HG03159 (cell line): Measurements from ENCODE around the gene ALOX15B.
"Not testable (repeated sequence)": the region's sequence is repeated elsewhere in the genome, so short reads cannot be mapped to it uniquely, and the experiment has no call there.

ENCODE experiments used
- ATAC-seq: cut with Tn5 transposase; IDR thresholded peaks from one replicate; pipeline ENCODE4 v1.9.1; 2021; ENCODE audit warnings: mild to moderate bottlenecking, moderate library complexity; ENCODE audit not compliant: unreplicated experiment

ALOX15B gene

DNA sequence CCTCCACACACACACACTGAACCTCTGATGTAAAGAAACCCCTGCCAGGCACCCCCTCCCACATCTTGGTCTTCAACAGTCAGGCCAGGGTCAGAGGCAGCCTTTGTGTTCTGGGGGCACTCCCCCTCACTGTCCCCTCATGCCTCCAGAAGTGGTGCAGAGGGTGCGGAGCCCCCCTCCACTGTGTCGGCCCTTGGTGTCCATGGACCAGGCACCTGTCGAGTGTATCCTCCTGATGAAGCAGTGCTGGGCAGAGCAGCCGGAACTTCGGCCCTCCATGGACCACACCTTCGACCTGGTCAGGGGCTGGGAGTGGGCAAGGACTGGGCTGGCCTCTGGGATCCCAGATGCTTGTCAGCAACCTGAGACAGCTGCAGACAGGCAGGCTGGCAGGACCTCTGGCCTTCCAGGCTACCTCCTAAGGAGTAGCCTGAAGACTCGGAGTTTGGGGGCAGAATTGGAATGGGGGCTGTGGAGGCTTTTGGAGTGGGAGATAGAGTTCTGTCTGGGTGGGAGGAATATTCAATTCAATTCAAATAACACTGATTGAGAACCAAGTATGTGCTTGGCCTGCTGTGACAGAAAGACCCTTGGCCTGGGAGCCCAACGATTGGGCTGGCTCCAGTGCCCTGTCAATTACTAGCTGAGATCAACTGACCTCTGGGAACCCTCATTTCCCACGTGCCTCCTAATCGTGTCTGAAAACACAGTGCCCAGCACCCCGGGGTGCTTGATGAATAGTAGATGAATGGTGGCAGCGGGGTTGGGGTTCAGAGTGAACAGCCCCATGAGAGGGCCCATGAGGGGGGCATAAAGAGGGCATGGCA lies 24.9 kb upstream of the ALOX15B start:
- ATAC-seq: no peak

DNA sequence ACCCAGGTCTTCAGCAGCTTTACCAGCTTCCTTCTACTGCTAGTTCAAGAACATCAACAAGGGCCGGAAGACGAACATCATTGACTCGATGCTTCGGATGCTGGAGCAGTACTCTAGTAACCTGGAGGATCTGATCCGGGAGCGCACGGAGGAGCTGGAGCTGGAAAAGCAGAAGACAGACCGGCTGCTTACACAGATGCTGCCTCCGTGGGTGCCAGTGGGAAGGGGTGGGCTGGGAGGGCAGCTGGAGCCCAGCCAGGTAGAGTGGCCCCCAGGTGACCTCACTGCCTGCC lies 24.4 kb upstream of the ALOX15B start:
- no peak for ATAC-seq

DNA sequence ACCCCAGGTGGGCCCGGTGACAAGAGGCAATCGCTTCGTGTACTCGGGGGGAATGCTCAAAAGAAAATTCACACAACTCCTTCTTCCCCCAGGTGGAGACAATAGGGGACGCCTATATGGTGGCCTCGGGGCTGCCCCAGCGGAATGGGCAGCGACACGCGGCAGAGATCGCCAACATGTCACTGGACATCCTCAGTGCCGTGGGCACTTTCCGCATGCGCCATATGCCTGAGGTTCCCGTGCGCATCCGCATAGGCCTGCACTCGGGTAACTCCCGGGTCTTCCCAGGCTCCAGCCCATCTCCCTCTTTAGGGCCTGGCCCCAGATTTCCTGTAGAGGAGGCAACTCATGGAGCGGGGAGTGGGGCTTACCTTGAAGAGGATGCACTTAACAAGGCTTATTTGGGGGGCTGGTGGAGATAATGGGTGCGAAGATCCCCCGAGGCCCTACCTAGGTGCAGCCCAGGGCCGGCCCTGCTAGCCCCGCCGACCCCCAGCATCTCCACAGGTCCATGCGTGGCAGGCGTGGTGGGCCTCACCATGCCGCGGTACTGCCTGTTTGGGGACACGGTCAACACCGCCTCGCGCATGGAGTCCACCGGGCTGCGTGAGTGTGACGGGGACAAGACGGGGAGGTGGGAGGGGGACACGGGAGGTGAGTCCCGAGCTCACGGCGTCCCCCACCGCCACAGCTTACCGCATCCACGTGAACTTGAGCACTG lies 23.5 kb upstream of the ALOX15B start:
- no peak for ATAC-seq

DNA sequence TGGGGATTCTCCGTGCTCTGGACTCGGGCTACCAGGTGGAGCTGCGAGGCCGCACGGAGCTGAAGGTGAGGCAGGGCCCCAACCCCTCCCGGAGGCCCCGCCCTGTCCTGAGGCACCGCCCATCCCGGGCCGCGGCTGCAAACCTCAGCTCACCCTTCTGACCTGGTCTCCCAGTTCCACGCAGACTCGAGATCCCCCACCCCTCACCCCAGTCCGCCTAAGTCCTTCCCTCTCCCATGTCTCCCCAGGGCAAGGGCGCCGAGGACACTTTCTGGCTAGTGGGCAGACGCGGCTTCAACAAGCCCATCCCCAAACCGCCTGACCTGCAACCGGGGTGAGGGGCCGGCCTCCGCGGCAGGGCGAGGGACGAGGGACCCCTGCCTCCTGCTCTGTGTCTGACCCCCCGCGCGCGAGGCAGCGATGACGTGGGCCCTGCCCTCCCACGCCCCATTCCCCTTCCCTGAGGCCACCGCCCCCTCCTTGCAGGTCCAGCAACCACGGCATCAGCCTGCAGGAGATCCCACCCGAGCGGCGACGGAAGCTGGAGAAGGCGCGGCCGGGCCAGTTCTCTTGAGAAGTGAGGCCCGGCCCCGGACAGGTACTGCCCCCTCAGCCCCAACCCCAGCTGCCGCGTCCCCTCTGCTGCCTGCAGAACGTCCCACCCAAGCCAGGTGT lies 22.8 kb upstream of the ALOX15B start:
- no peak for ATAC-seq

DNA sequence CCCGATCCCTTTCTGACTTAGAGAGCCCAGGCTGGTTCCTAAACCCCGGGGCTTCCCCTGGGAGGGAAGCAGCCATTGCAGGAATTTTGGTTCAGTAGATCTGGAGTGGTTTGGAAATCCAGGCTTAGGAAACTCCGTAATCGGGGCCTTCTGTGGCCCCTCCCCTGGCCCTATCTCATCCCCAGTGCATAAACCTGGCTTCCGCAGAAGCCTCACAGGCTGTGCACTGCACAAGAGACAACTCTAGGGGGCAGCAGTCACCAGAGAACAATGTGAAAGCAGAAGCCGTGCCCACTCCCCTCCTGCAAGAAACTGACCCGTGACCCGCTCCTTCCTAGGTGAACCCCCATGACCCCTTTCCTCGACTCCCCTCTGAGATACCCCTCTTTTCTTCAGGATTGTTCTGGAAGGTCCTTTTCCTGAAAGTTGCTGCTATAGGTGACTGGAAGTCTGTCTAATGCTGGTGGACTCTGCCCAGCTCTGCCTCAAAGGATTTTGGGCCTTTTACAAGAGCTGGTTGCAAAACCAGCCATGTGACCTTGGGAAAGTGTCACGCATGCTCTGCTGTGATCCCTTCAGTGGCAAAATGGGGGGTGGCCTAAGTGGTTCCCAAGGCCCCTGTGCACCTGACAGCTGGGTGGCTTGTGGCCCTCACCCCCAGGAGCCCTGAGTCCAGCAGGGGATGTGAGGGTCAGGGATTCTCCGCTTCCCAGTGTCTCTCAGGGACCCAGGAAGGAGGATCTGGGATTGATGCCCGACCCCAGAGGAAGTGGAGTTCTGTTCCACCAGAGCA lies 22.0 kb upstream of the ALOX15B start:
- ATAC-seq: no peak

DNA sequence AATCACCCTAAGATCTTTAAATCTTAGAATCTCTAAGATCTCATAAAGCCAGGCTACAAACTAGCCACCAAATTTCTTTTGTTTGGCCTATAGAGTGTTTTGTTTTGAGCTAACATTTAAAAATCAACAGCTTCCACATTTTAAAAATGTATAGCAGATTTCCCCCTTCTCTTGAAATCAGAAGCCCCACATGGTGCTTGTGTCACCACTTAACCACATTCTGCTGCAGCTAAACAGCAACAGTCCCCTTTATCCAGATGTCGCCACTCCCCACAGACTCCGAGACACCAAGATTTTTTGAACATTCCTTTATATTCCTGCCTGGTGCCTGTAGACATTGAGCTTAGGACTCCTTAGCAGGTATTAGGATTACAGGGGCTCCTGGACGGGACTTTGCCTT lies 20.4 kb upstream of the ALOX15B start:
- no peak for ATAC-seq

DNA sequence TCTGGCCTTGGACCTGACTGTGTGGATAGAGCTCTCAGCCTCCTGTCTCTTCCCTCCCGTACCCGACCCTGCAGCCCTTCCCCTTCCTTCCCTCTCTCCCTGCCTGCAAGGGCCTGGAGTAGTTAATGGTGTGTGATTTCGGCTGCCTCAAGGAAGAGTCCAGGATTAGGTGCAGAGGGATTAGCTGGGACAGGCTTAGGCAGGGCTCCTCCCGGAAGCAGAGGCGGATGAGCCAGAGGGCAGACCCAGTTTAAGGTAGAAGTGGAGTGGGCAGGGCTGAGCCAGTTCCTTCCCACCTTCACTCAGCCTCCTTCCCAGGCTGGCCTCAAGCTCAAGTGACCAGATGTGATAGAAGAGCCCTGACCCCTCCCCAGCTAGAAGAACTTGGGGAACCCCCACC lies 19.7 kb upstream of the ALOX15B start:
- ATAC-seq: no peak

DNA sequence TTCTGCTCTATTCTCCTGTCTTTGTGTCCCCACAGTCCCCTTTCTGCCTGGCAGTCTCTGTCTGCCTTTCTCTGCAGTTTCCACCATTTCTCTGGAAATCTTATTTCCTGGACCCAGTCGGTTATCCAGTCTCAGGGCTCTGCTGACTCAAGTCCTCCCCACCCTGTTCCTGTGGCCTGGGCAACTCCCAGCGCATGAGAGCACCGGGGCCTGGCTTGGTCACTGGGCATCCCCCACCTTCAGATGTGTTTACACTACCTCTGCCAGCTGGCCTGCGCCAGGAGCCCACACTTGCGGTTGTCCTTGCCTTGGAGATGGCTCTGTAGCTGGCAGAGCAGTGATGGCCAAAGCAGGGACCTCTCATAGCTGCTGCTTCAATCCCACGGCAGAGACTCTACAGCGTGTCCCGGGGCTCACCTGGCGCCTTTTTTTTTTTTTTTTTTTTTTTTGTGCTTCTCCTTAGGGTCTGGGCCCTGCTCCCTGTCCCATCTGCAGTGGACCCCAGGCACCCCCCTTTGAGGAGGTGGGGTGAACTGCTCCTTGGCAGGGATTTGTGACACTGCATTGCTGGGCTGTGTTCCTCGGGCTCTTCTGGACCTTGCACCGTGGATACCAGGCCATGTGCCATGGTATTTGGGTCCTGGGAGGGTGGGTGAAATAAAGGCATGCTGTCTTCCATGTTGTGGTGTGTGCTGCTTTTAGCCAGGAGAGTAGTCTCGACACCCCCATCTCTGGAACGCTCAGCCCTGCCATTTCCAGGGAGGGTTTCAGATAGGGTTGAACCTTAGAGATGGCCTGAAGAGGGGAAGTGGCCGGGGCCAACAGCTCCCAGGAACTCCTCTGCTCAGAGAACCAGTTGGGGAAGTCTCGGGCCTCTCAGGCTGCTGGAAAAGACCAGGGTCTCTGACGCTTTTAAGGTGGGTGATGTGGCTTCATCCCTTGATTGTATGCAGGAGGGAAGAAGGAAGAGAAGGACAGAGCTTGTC lies 18.9 kb upstream of the ALOX15B start:
- ATAC-seq: no peak

DNA sequence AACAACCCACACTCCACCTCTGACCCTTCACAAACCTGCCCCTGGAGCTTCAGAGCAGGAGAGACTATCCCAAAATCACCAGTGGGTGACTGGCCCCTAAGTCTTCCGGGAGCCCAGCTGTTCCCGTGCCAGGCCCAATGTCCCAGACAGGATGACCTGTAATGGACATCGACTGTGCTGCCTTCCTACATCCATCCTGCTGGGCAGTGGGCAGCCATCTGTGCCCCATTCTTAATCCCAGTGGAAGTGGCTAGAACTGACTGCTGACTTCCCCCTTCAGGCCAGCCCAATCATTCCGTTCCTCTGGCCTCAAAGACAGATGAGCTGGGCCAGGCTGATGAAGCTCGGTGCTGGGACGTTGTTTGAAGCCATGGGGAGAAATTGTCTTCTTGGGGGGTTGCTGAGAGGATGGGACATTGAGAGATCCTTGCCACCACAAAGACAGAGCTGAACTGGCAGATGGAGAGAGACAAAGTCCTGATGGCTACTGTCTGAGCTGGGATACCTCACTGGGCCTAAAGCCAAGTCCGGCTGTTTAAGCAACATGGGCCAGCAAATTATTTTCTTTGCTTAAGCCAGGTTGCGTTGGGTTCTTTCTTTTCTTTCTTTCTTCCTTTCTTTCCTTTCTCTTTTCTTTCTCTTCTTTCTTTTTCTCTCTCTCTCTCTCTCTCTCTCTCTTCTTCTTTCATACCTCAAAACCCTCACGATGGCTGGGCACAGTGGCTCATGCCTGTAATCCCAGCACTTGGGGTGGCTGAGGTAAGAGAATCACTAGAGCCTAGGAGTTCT lies 17.9 kb upstream of the ALOX15B start:
- no peak for ATAC-seq

DNA sequence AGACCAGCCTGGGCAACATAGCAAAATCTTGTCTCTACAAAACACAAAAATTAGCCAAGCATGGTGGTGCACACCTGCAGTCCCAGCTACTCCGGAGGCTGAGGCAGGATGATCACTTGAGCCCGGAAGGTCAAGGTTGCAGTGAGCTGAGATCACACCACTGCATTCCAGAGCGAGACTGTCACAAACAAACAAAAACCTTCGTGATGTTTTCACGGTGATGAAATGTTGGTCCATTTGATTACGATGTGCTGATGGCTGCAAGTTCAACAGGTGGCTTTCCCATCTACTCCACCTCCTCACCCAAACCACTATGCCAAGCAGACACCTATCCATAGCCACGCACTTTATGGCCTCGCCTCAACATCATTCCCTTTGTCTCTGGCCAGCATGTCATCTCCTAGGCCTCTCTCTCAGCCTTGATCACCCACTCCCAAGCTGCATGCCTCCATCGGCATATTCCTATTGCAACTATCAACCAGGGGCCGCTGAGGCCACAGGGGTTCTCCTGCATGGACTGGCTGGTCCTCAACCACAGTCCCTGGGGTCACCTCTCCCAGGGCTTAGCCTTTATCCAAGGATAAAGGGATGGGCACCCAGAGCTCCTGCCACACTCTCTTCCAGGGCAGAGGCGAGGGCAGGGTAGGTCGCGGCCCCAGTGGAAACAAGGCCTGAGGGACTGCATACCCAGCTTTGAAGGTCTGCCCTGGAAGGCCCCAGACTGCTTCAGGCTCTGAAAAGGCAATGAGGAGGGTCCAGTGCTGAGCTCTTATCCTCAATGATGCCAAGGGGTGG lies 17.1 kb upstream of the ALOX15B start:
- ATAC-seq: no peak

DNA sequence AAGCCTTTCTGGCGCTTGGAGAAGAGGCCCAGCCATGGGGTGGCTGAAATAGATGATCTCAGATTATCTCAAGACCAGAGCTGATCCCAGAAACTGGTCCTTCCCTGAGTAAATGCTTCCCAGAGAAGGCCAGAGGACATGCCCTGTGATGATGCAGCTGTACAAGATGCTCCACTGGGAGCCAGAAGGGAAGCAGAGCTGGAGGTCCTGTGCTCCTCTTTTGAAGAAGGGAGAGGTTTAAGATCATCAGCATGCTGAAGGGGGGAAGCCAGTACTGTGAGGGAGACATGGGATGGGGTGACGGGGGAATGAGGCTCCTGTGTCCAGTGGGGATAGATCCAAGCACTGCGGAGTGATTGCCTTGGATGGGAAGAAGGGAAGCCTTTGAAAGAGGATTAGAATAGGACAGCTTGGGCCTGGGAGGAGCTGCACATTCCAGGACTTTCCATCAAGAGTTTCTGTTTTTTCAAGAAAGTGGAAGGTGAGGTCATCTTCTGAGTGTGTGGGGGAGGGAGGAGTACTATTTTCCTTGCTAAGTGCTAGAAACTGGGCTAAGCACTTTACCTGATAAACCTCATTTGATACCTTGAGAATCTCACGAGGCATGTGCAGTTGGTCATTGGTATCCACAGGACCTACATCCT lies 16.4 kb upstream of the ALOX15B start:
- ATAC-seq: no peak

DNA sequence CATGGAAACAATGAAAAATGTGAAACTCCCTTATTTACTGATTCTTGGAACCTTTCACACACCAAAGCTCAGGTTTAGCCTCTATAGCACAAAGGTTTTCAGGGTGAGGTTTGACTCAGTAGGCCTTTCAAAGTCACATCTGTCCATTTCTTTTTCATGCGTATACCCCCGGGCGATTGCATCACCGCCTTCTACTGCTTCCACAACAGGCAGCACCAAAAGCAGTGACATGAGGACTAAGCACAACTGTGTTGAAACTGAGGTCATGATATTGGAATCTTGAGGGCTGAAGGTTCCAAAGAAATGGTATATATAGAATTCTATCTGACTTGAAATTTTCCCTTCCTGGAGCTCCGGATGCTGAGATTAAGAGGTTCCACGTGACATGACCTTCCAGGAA lies 14.7 kb upstream of the ALOX15B start:
- not testable (repeated sequence) for ATAC-seq

DNA sequence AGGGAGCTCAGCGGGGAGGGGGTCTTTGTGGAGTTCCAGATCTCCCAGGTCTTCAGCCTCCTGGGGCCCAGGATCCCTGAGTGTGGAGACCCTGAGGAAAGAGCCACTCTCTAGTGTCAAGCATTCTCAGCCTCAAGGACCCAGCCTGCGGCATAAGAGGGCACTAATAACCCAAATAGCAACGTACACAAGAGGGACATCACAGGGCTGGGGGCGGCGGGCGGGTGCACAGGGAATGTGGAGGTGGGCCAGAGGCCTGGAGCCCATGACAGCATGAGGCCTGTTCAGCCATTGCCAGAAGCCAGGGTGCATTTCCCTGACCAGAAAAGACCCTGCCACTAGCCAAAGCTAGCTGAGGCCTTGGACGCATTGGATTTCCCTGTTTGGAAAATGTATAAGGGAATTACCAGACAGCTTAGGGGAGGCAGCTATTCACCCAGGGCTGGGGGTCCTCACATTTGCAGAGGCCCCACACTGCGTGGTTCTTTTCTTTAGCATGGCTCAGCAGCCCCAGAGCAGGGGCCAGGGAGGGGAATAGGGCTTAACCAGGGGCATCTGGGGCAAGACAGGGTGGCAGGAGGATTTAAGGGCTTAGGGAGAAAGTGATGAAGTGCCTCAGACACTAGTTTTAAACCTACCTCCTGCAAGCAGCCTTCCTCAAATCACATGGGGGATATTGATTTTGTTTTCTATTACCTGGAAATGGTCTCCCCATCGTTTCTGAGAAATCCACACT lies 13.5 kb upstream of the ALOX15B start:
- no peak for ATAC-seq

DNA sequence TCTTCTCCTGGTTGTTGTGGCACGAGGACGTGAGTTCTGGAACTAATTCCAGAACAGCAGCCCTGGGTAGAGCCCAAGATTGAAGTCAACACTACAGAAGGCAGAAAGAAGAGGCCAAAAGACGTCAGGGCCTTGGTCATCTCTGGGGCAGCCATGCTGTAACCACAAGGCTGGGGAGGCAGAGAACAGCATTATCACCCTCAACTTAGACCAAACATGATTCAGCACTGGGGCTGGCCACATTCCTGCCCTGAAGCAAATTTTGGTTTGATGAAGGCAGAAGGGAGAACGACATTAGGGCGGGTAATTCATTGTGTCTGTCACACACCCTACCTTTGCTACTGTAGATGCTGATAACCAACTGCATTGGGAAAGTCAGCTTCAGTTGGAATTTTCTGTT lies 9.7 kb upstream of the ALOX15B start:
- no peak for ATAC-seq

DNA sequence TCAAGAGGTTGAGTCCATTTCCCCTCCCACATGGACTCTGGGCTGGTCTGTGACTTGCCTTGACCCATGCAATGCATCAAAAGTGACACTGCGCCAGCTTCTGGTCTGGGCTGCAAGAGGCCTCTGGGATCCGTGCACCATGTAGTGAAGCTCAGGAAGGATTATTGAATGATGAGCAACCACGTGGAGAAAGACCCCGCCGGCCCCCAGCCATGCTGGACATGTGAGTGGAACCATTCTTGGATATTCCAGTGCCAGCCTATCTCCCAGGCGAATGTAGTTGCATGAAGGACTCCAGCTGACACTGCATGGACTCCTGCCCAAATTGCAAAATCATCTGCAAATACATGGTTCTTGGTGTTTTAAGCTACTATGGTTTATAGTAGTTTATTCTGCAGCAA lies 7.6 kb upstream of the ALOX15B start:
- ATAC-seq: no peak

DNA sequence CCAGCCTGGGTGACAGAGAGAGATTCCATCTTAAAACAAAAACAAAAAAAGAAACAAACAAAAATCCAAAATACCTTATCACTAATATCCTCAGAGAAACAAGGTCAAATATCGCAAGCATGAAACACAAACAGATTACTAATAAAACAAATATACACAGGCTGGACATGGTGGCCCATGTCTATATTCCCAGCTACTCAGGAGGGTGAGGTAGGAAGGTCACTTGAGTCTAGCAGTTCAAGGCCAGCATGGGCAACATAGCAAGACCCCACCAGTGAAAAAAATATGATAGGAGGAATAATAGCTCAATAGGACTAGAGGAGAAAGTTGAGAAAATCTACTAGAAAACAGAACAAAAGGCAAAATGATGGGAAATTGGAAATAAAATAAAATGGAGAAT lies 6.9 kb upstream of the ALOX15B start:
- ATAC-seq: no peak

DNA sequence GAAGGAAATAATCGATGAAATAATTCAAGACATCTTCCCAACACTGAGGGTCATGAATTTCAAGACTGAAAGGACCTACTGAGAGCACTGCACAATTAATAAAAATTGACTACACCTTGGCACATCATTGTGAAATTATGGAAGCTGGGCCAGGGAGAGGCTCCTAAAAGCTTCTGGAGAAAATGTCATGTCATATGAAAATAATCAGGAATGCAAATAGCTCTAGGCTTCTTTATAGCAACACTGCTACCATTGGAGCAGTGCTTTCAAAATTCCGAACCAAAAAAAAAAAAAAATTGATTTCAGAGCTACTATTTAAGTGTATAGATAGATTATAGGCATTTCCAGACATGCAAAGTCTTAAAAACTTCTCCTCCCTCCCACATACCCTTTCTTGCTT lies 6.4 kb upstream of the ALOX15B start:
- no peak for ATAC-seq
